Measurements from ENCODE around the gene SDK1.

Gene SDK1

GRCh38 chr7:3425087-3425486 is 124.0 kb downstream of the SDK1 start:
- DNase-seq, result no peak

DNA sequence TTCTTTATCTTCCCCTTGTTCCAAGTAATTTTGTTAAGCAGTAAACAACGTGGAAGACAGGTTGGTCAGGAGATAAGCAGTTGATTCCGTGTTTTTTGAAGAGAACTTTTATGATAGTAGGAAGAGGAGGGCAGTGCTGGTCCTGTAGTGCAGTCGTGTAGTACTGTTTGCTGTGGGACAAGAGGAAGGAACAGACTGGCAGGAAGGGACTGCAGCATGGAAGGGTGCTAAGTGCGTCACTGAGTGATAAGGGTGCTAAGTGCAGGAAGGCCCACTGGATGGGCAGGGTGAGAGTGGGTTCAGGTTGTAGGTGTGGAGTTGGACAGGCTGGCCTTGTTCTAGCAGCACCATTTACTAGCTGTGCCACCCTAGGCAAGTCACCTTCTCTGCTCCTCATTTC is 125.0 kb downstream of the SDK1 start:
- DNase-seq, result no peak

- DNase-seq, result no peak
Measured at GRCh38 chr7:3427957-3428356, 126.9 kb downstream of the SDK1 start.

GRCh38 chr7:3429981-3430380 is 128.9 kb downstream of the SDK1 start:
- DNase-seq, result no peak

- peak; percentile 42 for DNase-seq
Measured at GRCh38 chr7:3430588-3430987, 129.5 kb downstream of the SDK1 start.

DNA sequence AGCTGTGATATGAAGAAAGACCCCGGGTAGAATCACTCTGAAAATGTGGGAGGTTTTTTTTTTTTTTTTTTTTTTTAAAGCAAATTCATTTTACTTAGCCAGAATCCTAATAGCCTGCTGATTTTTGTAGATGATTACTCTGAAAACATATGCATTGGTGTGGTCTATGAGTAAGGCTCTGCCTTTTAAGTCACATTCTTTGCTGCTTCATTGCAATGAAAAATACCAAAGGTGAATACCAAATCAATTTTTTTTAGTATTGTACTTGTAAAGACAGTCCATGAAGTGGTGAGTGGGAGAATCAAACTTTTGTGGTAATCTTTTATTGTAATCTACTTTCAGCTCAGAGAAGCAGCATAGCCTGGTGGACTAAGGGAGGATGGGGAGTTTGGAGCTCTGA is 130.3 kb downstream of the SDK1 start:
- peak; percentile 38 for DNase-seq

GRCh38 chr7:3432911-3433310 is 131.9 kb downstream of the SDK1 start:
- peak; percentile 59 for DNase-seq

- no peak for DNase-seq
Measured at GRCh38 chr7:3434611-3435010, 133.6 kb downstream of the SDK1 start.

DNA sequence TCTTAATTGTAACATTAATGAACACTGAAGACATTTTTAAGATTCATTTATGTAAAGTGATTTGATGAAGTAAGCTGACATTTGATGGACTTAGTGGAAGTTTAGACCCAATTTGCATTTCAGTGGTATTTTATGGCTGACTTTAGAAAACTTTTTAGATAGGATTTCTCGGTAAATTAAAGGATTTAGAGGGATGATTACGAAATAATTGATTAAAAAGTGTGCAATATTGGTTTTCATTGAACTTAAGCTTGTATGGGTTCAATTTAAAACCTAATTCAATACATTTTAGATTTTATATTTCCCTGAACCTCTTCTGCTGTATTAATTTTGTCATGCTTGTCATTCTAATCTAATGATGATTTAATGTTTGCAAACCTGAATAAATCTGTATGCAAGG is 135.1 kb downstream of the SDK1 start:
- no peak for DNase-seq

DNA sequence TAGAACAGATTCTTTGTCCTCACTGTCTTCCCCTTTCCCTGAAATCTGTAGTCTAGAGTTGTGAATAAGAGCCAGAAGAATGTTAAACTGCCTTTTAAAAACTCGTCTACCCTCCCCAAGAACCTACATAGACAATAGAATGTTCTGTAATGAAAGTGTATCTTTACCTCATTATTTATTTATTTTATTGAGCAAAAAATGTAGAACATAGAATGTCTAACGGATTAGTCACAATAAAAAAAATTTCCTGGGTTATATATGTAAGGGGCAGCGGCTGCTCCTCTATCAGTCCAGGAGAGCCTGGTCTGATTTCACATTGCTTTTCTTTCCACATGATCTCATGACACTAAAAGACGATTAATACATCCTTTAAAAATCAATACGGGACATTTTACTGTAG is 135.7 kb downstream of the SDK1 start:
- peak; percentile 96 for DNase-seq

DNA sequence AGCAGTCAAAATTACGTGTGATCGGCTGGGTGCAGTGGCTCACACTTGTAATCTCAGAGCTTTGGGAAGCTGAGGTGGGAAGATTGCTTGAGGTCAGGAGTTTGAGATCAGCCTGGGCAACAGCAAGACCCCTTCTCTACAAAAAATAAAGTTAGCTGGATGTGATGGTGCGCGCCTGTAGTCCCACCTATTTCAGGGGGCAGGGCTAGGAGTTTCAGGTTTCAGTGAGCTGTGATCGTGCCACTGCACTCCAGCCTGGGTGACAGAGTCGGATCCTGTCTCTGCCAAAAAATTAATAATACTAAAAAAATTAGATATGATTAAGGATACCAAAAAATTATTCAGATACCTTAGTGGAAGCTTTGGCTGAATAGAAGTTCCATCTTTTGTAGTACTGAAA is 136.4 kb downstream of the SDK1 start:
- DNase-seq, result no peak

DNA sequence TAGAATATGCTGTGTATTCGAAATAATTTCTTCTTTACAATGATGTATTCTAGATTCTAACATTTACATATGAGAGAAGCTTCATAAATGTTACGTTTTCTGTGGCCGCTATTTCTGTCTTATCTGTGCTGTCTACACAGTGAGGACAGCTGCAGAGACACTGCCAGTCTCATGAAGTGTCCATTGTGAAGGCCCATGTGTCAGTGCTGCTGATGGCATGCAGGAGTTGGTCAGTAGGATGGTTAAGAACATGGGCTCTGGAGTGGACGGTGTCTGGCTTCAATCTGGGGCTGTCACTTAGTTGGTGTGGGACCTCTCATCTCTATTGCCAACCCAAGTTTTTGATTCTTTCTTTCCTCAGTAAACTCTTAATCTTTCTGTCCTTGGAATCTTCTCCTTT is 137.3 kb downstream of the SDK1 start:
- no peak for DNase-seq

GRCh38 chr7:3439333-3440030 is 138.4 kb downstream of the SDK1 start:
- DNase-seq, result peak; percentile 95

- no peak for DNase-seq
Measured at GRCh38 chr7:3440509-3440908, 139.5 kb downstream of the SDK1 start.

- no peak for DNase-seq
Measured at GRCh38 chr7:3443716-3444115, 142.7 kb downstream of the SDK1 start.

DNA sequence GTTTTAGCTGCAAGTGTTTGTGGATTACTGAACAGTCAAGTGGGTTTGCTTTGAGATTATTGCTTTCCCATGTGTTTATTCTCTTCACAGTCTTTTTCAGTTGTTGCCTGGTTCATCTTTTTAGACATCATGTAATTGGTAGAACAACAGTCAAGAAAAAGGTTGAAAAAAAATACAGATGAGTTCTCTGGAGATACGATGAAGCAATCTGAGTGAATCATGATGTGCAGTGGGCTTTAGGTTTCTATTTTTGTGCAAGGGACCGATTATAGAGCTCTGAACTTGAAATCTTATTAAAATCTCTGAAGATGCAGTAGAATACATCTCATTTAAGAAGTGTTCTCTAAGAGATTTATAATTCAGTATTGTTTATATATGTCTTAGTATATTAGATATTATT is 145.7 kb downstream of the SDK1 start:
- DNase-seq, result no peak

DNA sequence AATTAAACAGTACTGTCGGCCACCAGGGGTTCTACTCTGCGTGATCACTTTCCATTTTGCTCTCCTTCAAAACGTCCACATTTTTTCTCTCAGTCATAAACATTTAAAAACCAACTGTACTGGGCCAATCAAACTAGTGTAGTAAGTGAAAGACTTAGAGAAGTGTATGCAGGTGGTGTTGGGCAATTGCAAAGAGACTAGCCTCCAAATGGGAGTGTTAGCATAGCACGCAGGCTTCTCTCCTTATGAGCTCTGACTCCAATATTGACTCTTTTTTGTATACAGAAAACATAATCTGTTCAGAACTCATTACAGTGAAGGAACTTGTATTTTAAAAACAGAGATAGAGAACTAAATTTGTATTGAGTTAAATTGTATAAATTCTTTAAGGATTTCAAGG is 150.6 kb downstream of the SDK1 start:
- no peak for DNase-seq

GRCh38 chr7:3453398-3453797 is 152.3 kb downstream of the SDK1 start:
- DNase-seq, result peak; percentile 28

DNA sequence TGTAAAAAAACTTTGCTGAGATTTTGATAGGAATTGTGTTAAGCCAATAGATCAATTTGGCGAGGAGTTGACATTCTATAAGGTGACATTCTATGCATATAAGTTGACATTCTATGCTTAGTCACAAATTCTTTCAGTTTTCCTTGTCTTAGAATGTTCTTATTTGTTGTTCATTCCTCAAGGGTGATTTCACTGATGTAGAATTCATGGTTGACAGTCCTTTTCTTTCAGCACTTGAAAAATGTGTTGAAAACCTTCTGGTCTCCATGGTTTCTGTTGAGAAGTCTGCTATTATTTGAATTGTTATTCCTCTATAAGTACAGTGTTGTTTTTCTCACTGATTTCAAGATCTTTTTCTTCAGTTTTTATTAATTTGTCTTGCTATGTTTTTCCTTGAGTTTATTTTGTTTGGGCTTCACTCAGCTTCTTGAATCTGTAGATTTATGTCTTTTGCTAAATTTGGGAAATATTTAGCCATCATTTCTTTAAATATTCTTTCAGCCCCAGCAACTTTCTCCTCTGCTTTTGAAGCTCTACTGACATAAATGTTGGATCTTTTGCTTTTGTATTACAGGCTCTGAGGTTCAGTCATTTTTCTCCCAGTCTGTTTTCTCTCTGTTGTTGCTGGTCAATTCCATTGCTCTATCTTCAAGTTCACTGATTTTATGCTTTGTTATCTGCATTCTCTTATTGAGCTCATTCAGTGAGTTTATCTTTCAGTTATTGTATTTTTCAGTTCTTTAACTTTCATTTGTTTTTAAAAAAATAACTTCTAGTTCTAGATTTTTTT is 154.9 kb downstream of the SDK1 start:
- peak; percentile 88 for DNase-seq

GRCh38 chr7:3459111-3459510 is 158.1 kb downstream of the SDK1 start:
- DNase-seq, result no peak

DNA sequence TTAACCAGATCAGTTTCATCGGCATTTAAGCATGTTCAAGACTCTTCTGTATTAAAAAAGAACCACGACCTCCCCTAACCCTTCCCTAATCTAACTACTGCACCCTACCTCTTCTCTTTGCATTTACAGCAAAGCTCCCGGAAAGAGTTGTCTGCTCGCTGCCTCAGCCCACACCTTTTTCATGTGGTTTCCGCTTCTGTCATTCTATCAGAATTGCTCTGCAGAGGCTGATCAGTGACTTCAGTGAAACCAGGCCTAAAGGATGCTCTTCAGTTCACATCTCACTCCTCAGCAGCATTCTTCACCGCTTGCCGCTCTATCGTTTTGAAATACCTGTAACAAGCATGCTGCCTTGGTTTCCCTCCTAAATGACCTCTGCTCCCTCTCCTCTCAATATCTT is 160.9 kb downstream of the SDK1 start:
- no peak for DNase-seq

DNA sequence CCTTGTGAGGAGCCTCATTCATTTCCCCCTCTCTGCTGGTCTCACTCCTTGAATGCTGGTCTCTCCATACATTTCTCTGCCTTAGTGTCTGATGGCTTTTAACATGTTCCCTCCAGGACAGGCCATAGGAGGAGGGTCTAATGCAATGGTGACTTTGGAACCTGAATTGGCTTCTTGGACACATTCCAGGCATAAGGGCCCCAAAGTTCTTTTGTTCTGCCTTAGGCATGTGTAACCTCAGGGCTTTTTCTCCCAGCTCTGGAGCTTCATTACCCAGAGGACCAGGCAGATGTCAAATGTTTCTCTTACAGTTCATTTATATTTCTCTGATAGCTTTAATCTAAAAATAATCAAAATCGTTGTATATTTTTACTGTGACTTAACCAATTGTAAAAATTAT is 162.6 kb downstream of the SDK1 start:
- DNase-seq, result no peak

- no peak for DNase-seq
Measured at GRCh38 chr7:3464900-3465622, 164.0 kb downstream of the SDK1 start.

DNA sequence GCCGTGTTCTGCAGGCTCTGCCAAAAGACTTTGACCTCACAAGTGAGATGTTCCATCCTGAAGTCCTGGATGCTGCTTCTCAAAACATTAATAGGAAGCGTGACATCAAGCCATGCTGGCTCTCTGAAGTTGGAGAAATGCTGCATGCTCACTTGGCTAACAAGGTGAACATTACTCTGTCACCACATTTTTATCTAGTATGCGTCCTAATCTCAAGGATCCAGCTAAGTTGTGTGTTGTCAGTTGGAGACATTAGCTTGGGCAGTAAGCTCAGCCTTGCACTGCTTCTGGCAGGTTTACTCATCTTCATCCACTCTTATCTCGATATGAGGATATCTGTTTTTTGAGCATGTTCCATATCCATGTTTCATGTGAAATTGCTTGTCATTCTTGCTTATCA is 165.2 kb downstream of the SDK1 start:
- DNase-seq, result no peak
